Spleen (tissue), 11 donors: ENCODE data around the gene SORCS2. TPM values are rescaled to one million over a fixed set of nuclear protein-coding genes. Genes with fewer than 3 reads are reported as not detected.

Experiments used
- DNase-seq: peaks from one replicate; pipeline ENCODE4 v3.0.0-alpha.2; 2020
- H3K27ac ChIP-seq, 8 donors: fragments of 200-600 bp; sonication (generic) in 7 of 8; 1 replicate in 4 of 8; 2 replicates in 4 of 8; pipeline versions ENCODE4 v1.5.0 to v1.8.0; 2016 to 2021; ENCODE audit warnings: inconsistent platforms in 4 of 8, mild to moderate bottlenecking in 4 of 8, moderate library complexity in 1 of 8
- H3K27me3 ChIP-seq, 7 donors: fragments of 200-600 bp; sonication (generic) in 6 of 7; replicated peaks in 1 of 7; 1 replicate in 4 of 7; 2 replicates in 3 of 7; pipeline versions ENCODE4 v1.5.0 to v1.8.0; 2016 to 2021; ENCODE audit warnings: inconsistent platforms in 3 of 7, mild to moderate bottlenecking in 1 of 7
- H3K36me3 ChIP-seq, 6 donors: fragments of 200-600 bp; sonication (generic) in 5 of 6; 1 replicate in 4 of 6; 2 replicates in 2 of 6; pipeline versions ENCODE4 v1.5.0 to v1.8.0; 2016 to 2021; ENCODE audit warnings: inconsistent platforms in 2 of 6
- H3K4me1 ChIP-seq, 6 donors: fragments of 200-600 bp; sonication (generic) in 5 of 6; 1 replicate in 3 of 6; 2 replicates in 3 of 6; pipeline versions ENCODE4 v1.5.0 to v1.8.0; 2016 to 2021; ENCODE audit warnings: inconsistent platforms in 3 of 6
- H3K4me3 ChIP-seq, 8 donors: fragments of 200-600 bp; sonication (generic) in 7 of 8; 1 replicate in 4 of 8; 2 replicates in 4 of 8; pipeline versions ENCODE4 v1.5.0 to v1.8.0; 2016 to 2021; ENCODE audit warnings: inconsistent platforms in 4 of 8, mild to moderate bottlenecking in 4 of 8, moderate library complexity in 2 of 8
- H3K9me3 ChIP-seq, 8 donors: fragments of 200-600 bp; sonication (generic) in 7 of 8; 1 replicate in 4 of 8; 2 replicates in 4 of 8; pipeline versions ENCODE4 v1.5.0 to v1.8.0; 2016 to 2021; ENCODE audit warnings: inconsistent platforms in 4 of 8
- POLR2A ChIP-seq, 3 donors: fragments of 450-650 bp; IDR thresholded peaks; one replicate each; pipeline ENCODE4 v1.5.1; 2017; ENCODE audit warnings: antibody characterized with exemption in 3 of 3, mild to moderate bottlenecking in 1 of 3
- POLR2AphosphoS5 ChIP-seq, 3 donors: sonication (generic); formaldehyde crosslinking; IDR thresholded peaks; one replicate each; pipeline ENCODE4 v1.5.1; 2017; ENCODE audit warnings: antibody characterized with exemption in 3 of 3
- WGBS, 5 donors: extraction: QIAGEN DNeasy Blood & Tissue Kit in 3 of 5; methylation state at CpG; one replicate each; pipeline versions ENCODE4 v1.1.5 to v1.1.7; 2013 to 2018; 5-methylcytosine and 5-hydroxymethylcytosine counted together
- intact Hi-C: fragments of 100-400 bp; cut with DNase I; formaldehyde crosslinking; loops from one replicate; pipeline ENCODE4 v1.15.0; 2023; ENCODE audit warnings: low total_unique reads
- polyA plus RNA-seq, 3 donors: library from polyadenylated mRNA; stranded (reverse); fragments of 200-250 nt; gene quantifications; one replicate each; pipeline ENCODE4 v1.2.1, GENCODE V29; 2013
- total RNA-seq, 7 donors: library from RNA; depleted of rRNA in 3 of 7; stranded (reverse); fragments of >200 nt in 3 of 7; fragmentation: NEBNext Ultra II Directional in 4 of 7; extraction: Animal tissue kit (Norgen Biotek cat#: 25700) in 4 of 7; gene quantifications; one replicate each; pipeline versions ENCODE4 v1.1.0 to v1.2.1, GENCODE V29; 2016 to 2021
- TF ChIP-seq, protein P1 (sequence below), 11 experiments: fragments of 200-600 bp in 7 of 11; fragments of 450-650 bp in 4 of 11; sonication (generic) in 4 of 11; IDR thresholded peaks in 8 of 11; conservative IDR thresholded peaks in 3 of 11; 1 replicate in 7 of 11; 2 replicates in 4 of 11; pipeline versions ENCODE4 v1.4.0 to v1.8.0; 2016 to 2021; ENCODE audit warnings: antibody characterized with exemption in 11 of 11, inconsistent platforms in 4 of 11, mild to moderate bottlenecking in 1 of 11
- donor health status: healthy with polysubstance abuse.
- donor health status: DM: no; HTN: no; CAD: no; lungs with moderate emphysema.
- donor health status: DM: no; HTN: no; CAD: no.
- donor health status: Bipolar disorder and iron deficiency.
- donor health status: healthy.
- donor health status: DM: no; HTN: no; CAD: no.
- donor health status: DM: yes; HTN: yes; CAD: no.

Gene SORCS2
- total and polyA plus RNA-seq, 10 donors = 0.33 to 1.6 (median 0.60) TPM

DNA sequence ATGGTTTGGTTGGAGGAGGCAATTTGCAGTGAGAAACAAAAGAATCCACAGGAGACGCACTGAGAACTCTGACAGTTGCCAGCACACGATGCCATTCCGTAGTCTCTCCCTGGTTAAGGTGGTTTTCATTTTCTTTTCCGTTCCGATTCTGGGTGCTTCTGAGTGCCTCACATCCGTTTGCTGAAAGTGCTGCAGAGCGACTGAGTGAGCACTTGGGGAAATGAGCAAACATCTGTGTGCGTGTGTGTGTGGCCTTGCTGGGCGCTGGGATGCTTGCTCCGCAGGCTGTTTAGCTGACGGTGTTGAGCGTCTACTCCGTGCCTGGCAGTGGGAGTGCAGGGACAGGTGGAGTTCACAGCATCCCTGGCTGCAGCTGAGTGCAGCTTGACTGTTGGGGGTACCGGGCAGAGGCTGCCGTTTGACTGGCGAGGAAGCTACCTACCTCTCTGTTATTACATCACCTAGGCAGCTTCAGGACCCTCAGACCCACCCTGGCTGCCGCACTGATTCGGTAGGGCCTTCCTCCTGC, 49.3 kb downstream of the SORCS2 start:
- H3K4me1 ChIP-seq = no peaks in the 10 kb centered on the region
- peaks cover 0 to 18% (median 12%) of the 10 kb centered on the region in 8 donors for H3K9me3 ChIP-seq
- no peak overlapping the region for H3K27ac ChIP-seq
- 81 to 88% (median 86%) methylated on average over 16 to 18 of the region's 18 CpGs for WGBS, 5 donors
- intact Hi-C loops = no loop called here
- peaks cover 0 to 91% (median 0%) of the 10 kb centered on the region in 7 donors for H3K27me3 ChIP-seq
- TF ChIP-seq, protein P1, sequence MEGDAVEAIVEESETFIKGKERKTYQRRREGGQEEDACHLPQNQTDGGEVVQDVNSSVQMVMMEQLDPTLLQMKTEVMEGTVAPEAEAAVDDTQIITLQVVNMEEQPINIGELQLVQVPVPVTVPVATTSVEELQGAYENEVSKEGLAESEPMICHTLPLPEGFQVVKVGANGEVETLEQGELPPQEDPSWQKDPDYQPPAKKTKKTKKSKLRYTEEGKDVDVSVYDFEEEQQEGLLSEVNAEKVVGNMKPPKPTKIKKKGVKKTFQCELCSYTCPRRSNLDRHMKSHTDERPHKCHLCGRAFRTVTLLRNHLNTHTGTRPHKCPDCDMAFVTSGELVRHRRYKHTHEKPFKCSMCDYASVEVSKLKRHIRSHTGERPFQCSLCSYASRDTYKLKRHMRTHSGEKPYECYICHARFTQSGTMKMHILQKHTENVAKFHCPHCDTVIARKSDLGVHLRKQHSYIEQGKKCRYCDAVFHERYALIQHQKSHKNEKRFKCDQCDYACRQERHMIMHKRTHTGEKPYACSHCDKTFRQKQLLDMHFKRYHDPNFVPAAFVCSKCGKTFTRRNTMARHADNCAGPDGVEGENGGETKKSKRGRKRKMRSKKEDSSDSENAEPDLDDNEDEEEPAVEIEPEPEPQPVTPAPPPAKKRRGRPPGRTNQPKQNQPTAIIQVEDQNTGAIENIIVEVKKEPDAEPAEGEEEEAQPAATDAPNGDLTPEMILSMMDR (IDR thresholded peaks at IDR 0.05 in 8 of 11, conservative IDR thresholded peaks at IDR 0.05 in 3 of 11) = no peak
- TF ChIP-seq POLR2AphosphoS5 (IDR thresholded peaks at IDR 0.05) (no peak), POLR2A (IDR thresholded peaks at IDR 0.05) (no peak)
- DNase-seq = no peak
- H3K4me3 ChIP-seq = no peak overlapping the region
- no peaks in the 10 kb centered on the region for H3K36me3 ChIP-seq

DNA sequence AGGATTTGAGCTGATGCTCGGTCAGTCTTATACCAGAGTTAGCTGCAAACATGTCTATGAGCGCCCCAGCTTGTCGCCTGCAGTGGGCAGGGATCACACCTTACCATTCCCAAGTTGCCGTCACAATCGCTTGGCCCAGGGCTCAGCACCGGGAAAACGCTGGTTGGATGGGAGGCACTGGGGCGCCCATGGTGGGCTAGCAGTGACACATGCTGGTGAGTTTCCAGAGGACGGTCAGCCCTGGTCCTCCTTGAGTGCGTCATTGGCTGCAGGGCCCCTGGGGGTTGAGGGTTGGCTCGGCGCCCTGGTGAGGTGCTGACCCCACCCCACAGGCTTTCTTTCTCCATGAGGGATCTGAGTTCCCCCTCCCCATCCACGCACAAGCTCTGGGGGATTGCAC, 50.4 kb downstream of the SORCS2 start:
- H3K4me1 ChIP-seq = no peaks in the 10 kb centered on the region
- TF ChIP-seq, protein P1 (IDR thresholded peaks at IDR 0.05 in 8 of 11, conservative IDR thresholded peaks at IDR 0.05 in 3 of 11) = no peak
- TF ChIP-seq POLR2AphosphoS5 (IDR thresholded peaks at IDR 0.05) = no peak
- TF ChIP-seq POLR2A (IDR thresholded peaks at IDR 0.05) = no peak
- peaks cover 0 to 87% (median 0%) of the 10 kb centered on the region in 7 donors for H3K27me3 ChIP-seq
- H3K9me3 ChIP-seq = peaks cover 0 to 18% (median 12%) of the 10 kb centered on the region in 8 donors
- no peaks in the 10 kb centered on the region for H3K36me3 ChIP-seq
- H3K27ac ChIP-seq = no peak overlapping the region
- intact Hi-C loops = no loop called here
- WGBS, 5 donors = 69 to 78% (median 72%) methylated on average over 13 of the region's 13 CpGs
- H3K4me3 ChIP-seq = no peak overlapping the region
- DNase-seq = no peak

DNA sequence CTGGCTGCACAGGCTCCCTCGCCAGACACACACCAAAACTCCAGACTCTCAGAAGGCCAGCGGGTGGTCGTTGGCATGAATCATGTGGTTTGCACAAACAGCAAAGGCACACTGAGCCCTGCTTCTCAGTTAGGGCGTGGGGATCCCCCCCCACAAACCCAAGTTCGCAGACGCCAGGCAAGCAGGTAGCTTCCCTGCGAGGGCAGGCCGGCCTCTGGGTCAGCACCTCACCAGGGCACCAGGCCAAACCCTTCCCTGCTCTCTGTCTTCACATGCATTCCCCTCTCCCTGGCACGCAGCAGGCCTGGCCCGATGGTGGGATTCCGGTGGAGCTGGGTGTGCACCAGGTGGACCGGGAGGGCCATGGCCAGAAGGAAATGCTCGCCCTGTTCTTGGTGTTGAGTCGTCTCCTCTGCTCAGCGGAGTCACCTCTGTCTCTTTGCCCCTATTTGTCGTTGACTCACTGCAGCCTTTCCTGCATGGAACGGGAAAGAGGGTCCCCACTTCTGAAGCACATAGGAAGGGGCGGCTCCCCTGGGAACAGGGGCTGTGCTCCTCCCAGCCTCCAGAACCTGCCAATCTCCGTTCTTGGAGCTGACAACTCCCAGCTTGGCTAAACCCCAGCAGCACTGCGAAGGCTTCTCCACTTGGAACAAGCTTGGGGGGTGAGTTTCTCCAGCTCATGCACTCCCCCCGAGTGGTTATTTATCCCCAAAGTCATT, 51.4 kb downstream of the SORCS2 start:
- intact Hi-C loops = no loop called here
- H3K27me3 ChIP-seq = peaks cover 0 to 82% (median 0%) of the 10 kb centered on the region in 7 donors
- H3K36me3 ChIP-seq = no peaks in the 10 kb centered on the region
- no peak for DNase-seq
- H3K27ac ChIP-seq = no peak overlapping the region
- WGBS, 5 donors = 77 to 83% (median 81%) methylated on average over 19 to 21 of the region's 21 CpGs
- H3K4me1 ChIP-seq = no peaks in the 10 kb centered on the region
- TF ChIP-seq POLR2A (IDR thresholded peaks at IDR 0.05) = no peak
- TF ChIP-seq, protein P1 (IDR thresholded peaks at IDR 0.05 in 8 of 11, conservative IDR thresholded peaks at IDR 0.05 in 3 of 11) = no peak
- TF ChIP-seq POLR2AphosphoS5 (IDR thresholded peaks at IDR 0.05) = no peak
- H3K9me3 ChIP-seq = peaks cover 0 to 10% (median 5%) of the 10 kb centered on the region in 8 donors
- no peak overlapping the region for H3K4me3 ChIP-seq

DNA sequence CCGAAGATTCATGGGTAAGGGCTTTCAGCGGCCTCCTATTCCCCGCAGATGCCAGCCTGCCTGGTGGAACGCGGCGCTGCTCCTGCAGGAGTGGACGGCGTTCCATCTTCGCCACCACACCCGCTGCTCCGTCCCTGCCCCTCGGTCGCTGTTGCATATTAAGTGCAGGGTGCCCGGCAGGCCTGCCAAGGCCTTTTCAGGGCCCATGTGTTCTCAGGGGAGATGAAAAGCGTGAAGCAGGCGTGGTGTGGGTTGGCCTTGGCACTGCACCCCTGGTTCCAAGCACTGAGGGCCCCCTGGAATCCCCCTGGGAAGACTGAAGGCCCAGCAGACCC, 52.0 kb downstream of the SORCS2 start:
- Histone ChIP-seq H3K27ac (no peak overlapping the region), H3K36me3 (no peaks in the 10 kb centered on the region), H3K4me1 (no peaks in the 10 kb centered on the region), H3K4me3 (no peak overlapping the region), H3K9me3 (peaks cover 0 to 10% (median 6%) of the 10 kb centered on the region in 8 donors), H3K27me3 (peaks cover 0 to 77% (median 0%) of the 10 kb centered on the region in 7 donors)
- intact Hi-C loops = no loop called here
- TF ChIP-seq POLR2AphosphoS5 (IDR thresholded peaks at IDR 0.05) = no peak
- no peak for TF ChIP-seq POLR2A (IDR thresholded peaks at IDR 0.05)
- TF ChIP-seq, protein P1 (IDR thresholded peaks at IDR 0.05 in 8 of 11, conservative IDR thresholded peaks at IDR 0.05 in 3 of 11) = no peak
- no peak for DNase-seq
- 80 to 87% (median 85%) methylated on average over 16 of the region's 16 CpGs for WGBS, 5 donors
